Liver (tissue), 9 donors: ENCODE results near the gene KYNU. TPM values are rescaled to one million over a fixed set of nuclear protein-coding genes. Genes with fewer than 3 reads are reported as not detected.

ENCODE experiments used
- DNase-seq: peaks from one replicate; pipeline ENCODE4 v3.0.0-alpha.2; 2017; ENCODE audit warnings: low spot score
- H3K27ac ChIP-seq, 2 donors: one replicate each; pipeline ENCODE4 v1.7.0; 2013; ENCODE audit warnings: inconsistent platforms in 2 of 2, low read length in 2 of 2, control low read depth in 1 of 2, low read depth in 1 of 2, mild to moderate bottlenecking in 1 of 2
- H3K27me3 ChIP-seq, 4 donors: one replicate each; pipeline versions ENCODE4 v1.6.1 to v1.7.0; 2013; ENCODE audit warnings: low read length in 3 of 4, inconsistent platforms in 1 of 4, mild to moderate bottlenecking in 1 of 4, moderate library complexity in 1 of 4; ENCODE audit not compliant: control insufficient read depth in 4 of 4, insufficient read depth in 4 of 4
- H3K36me3 ChIP-seq, 4 donors: one replicate each; pipeline versions ENCODE4 v1.6.1 to v1.7.0; 2013; ENCODE audit warnings: low read length in 3 of 4, mild to moderate bottlenecking in 3 of 4, low read depth in 1 of 4, moderate library complexity in 1 of 4; ENCODE audit not compliant: control insufficient read depth in 4 of 4, insufficient read depth in 3 of 4
- H3K4me1 ChIP-seq, 4 donors: one replicate each; pipeline versions ENCODE4 v1.6.1 to v1.7.0; 2013; ENCODE audit warnings: low read length in 3 of 4, mild to moderate bottlenecking in 3 of 4, moderate library complexity in 1 of 4; ENCODE audit not compliant: control insufficient read depth in 4 of 4, insufficient read depth in 4 of 4
- H3K4me3 ChIP-seq, 3 donors: one replicate each; pipeline versions ENCODE4 v1.6.1 to v1.7.0; 2013; ENCODE audit warnings: low read length in 3 of 3, control low read depth in 1 of 3, low read depth in 1 of 3, mild to moderate bottlenecking in 1 of 3
- H3K9ac ChIP-seq, 2 donors: one replicate each; pipeline ENCODE4 v1.7.0; 2013; ENCODE audit warnings: low read length in 2 of 2, mild to moderate bottlenecking in 2 of 2, moderate library complexity in 2 of 2, control low read depth in 1 of 2, low read depth in 1 of 2
- H3K9me3 ChIP-seq, 4 donors: one replicate each; pipeline versions ENCODE4 v1.6.1 to v1.7.0; 2013; ENCODE audit warnings: low read length in 3 of 4; ENCODE audit not compliant: control insufficient read depth in 4 of 4
- ATF3 ChIP-seq: IDR thresholded peaks from 2 replicates; pipeline ENCODE4 v1.6.1; 2016; ENCODE audit warnings: antibody characterized with exemption
- CTCF ChIP-seq: fragments of 150-350 bp; IDR thresholded peaks from 2 replicates; pipeline ENCODE4 v1.5.1; 2017; ENCODE audit warnings: improper control_type of control experiment, low read depth, low read length; ENCODE audit not compliant: missing input control
- EGR1 ChIP-seq, 2 donors: IDR thresholded peaks; 2 replicates each; pipeline ENCODE4 v1.6.1; 2016 to 2018; ENCODE audit warnings: antibody characterized with exemption in 2 of 2, low read depth in 2 of 2
- FOXA1 ChIP-seq: IDR thresholded peaks from 2 replicates; pipeline ENCODE4 v1.6.1; 2016; ENCODE audit warnings: antibody characterized with exemption
- FOXA2 ChIP-seq: IDR thresholded peaks from 2 replicates; pipeline ENCODE4 v1.6.1; 2016; ENCODE audit warnings: antibody characterized with exemption
- GABPA ChIP-seq, 2 donors: IDR thresholded peaks in 1 of 2; conservative IDR thresholded peaks in 1 of 2; 2 replicates each; pipeline ENCODE4 v1.6.1; 2016; ENCODE audit warnings: antibody characterized with exemption in 2 of 2, mild to moderate bottlenecking in 1 of 2, moderate library complexity in 1 of 2
- HNF4A ChIP-seq, 2 donors: conservative IDR thresholded peaks; 2 replicates each; pipeline ENCODE4 v1.6.1; 2016; ENCODE audit warnings: antibody characterized with exemption in 2 of 2, mild to moderate bottlenecking in 2 of 2
- HNF4G ChIP-seq: IDR thresholded peaks from 2 replicates; pipeline ENCODE4 v1.6.1; 2016; ENCODE audit warnings: antibody characterized with exemption
- JUND ChIP-seq, 2 donors: IDR thresholded peaks; 2 replicates each; pipeline ENCODE4 v1.6.1; 2016; ENCODE audit warnings: antibody characterized with exemption in 2 of 2
- MAX ChIP-seq: IDR thresholded peaks from 2 replicates; pipeline ENCODE4 v1.6.1; 2016; ENCODE audit warnings: antibody characterized with exemption
- NR2F2 ChIP-seq: IDR thresholded peaks from 2 replicates; pipeline ENCODE4 v1.6.1; 2016; ENCODE audit warnings: antibody characterized with exemption
- RAD21 ChIP-seq, 2 donors: IDR thresholded peaks; 2 replicates each; pipeline ENCODE4 v1.6.1; 2016; ENCODE audit warnings: antibody characterized with exemption in 2 of 2, mild to moderate bottlenecking in 2 of 2
- REST ChIP-seq: IDR thresholded peaks from 2 replicates; pipeline ENCODE4 v1.6.1; 2016; ENCODE audit warnings: antibody characterized with exemption, mild to moderate bottlenecking
- RXRA ChIP-seq, 2 donors: IDR thresholded peaks; 2 replicates each; pipeline ENCODE4 v1.6.1; 2017 to 2018; ENCODE audit warnings: antibody characterized with exemption in 2 of 2, mild to moderate bottlenecking in 1 of 2
- SP1 ChIP-seq: IDR thresholded peaks from 2 replicates; pipeline ENCODE4 v1.6.1; 2018; ENCODE audit warnings: antibody characterized with exemption, mild to moderate bottlenecking
- TAF1 ChIP-seq: conservative IDR thresholded peaks from 2 replicates; pipeline ENCODE4 v1.6.1; 2016; ENCODE audit warnings: antibody characterized with exemption, mild to moderate bottlenecking
- YY1 ChIP-seq: IDR thresholded peaks from 2 replicates; pipeline ENCODE4 v1.6.1; 2016; ENCODE audit warnings: antibody characterized with exemption, mild to moderate bottlenecking
- ZBTB33 ChIP-seq: IDR thresholded peaks from 2 replicates; pipeline ENCODE4 v1.6.1; 2016; ENCODE audit warnings: antibody characterized with exemption
- WGBS: extraction: QIAGEN DNeasy Blood & Tissue Kit; methylation state at CpG from one replicate; pipeline ENCODE4 v1.1.7; 2013; 5-methylcytosine and 5-hydroxymethylcytosine counted together
- polyA plus RNA-seq, 2 donors: library from polyadenylated mRNA; stranded (reverse) in 1 of 2; unstranded in 1 of 2; fragments of 200-250 nt in 1 of 2; fragments of >200 nt in 1 of 2; fragmentation: Nextera tagmentation in 1 of 2; extraction: Ambion mirVana in 1 of 2; gene quantifications; one replicate each; pipeline versions ENCODE4 v1.2.1 to v1.2.3, GENCODE V29; 2013 to 2015
- total RNA-seq, 2 donors: library from RNA; depleted of rRNA; stranded (reverse); fragments of >200 nt; gene quantifications; one replicate each; pipeline ENCODE4 v1.2.3, GENCODE V29; 2014
- donor health status: healthy.
- donor health status: healthy.
- donor health status: healthy.
- donor health status: healthy.
- donor health status: healthy.

Gene KYNU
- total and polyA plus RNA-seq, 4 donors = 24.0 to 64.3 (median 32.8) TPM

- DNase-seq = no peak
- WGBS = 92% methylated on average over 4 of the region's 4 CpGs
- Histone ChIP-seq H3K9ac (no peak overlapping the region), H3K27me3 (no peaks in the 10 kb centered on the region), H3K36me3 (no peaks in the 10 kb centered on the region), H3K4me3 (no peak overlapping the region), H3K9me3 (no peaks in the 10 kb centered on the region), H3K4me1 (peaks cover 4 to 10% (median 6%) of the 10 kb centered on the region in 4 donors), H3K27ac (no peak overlapping the region)
- no peak for TF ChIP-seq NR2F2
- no peak for TF ChIP-seq ATF3
- TF ChIP-seq MAX = no peak
- no peak for TF ChIP-seq RXRA (IDR thresholded peaks at IDR 0.05)
- TF ChIP-seq TAF1 = no peak
- TF ChIP-seq HNF4A (conservative IDR thresholded peaks at IDR 0.05) = no peak
- TF ChIP-seq JUND (IDR thresholded peaks at IDR 0.05) = no peak
- no peak for TF ChIP-seq GABPA (IDR thresholded peaks at IDR 0.05 in 1 of 2, conservative IDR thresholded peaks at IDR 0.05 in 1 of 2)
- TF ChIP-seq CTCF = no peak
- TF ChIP-seq FOXA2 = no peak
- no peak for TF ChIP-seq SP1
Measured at GRCh38 chr2:142862299-142862698, 15.2 kb upstream of the KYNU start.

- H3K27ac ChIP-seq = no peak overlapping the region
- no peaks in the 10 kb centered on the region for H3K27me3 ChIP-seq
- no peak overlapping the region for H3K4me3 ChIP-seq
- 89% methylated on average over 5 of the region's 5 CpGs for WGBS
- no peak overlapping the region for H3K9ac ChIP-seq
- H3K36me3 ChIP-seq = no peaks in the 10 kb centered on the region
- TF ChIP-seq YY1 = no peak
- no peak for TF ChIP-seq TAF1
- no peak for TF ChIP-seq REST
- TF ChIP-seq FOXA1 = no peak
- no peak for TF ChIP-seq CTCF
- no peak for TF ChIP-seq HNF4A (conservative IDR thresholded peaks at IDR 0.05)
- TF ChIP-seq RAD21 (IDR thresholded peaks at IDR 0.05) = no peak
- no peak for TF ChIP-seq RXRA (IDR thresholded peaks at IDR 0.05)
- TF ChIP-seq ZBTB33 = no peak
- TF ChIP-seq HNF4G = no peak
- no peak for TF ChIP-seq EGR1 (IDR thresholded peaks at IDR 0.05; ENCODE audit: low read depth in 2 of 2)
- TF ChIP-seq MAX = no peak
- TF ChIP-seq NR2F2 = no peak
- no peak for TF ChIP-seq FOXA2
- TF ChIP-seq GABPA (IDR thresholded peaks at IDR 0.05 in 1 of 2, conservative IDR thresholded peaks at IDR 0.05 in 1 of 2) = no peak
- TF ChIP-seq SP1 = no peak
- TF ChIP-seq JUND (IDR thresholded peaks at IDR 0.05) = no peak
- peaks cover 4 to 10% (median 6%) of the 10 kb centered on the region in 4 donors for H3K4me1 ChIP-seq
- no peak for DNase-seq
- no peaks in the 10 kb centered on the region for H3K9me3 ChIP-seq
Measured at GRCh38 chr2:142862847-142863246, 14.6 kb upstream of the KYNU start.
